ENCODE measurements around the gene CACNA2D2. TPM values are rescaled to one million over a fixed set of nuclear protein-coding genes. Genes with fewer than 3 reads are reported as not detected.

The CACNA2D2 gene
- total RNA-seq, 2 donors from 2014 or later, result 5.6 to 9.1 TPM

DNA sequence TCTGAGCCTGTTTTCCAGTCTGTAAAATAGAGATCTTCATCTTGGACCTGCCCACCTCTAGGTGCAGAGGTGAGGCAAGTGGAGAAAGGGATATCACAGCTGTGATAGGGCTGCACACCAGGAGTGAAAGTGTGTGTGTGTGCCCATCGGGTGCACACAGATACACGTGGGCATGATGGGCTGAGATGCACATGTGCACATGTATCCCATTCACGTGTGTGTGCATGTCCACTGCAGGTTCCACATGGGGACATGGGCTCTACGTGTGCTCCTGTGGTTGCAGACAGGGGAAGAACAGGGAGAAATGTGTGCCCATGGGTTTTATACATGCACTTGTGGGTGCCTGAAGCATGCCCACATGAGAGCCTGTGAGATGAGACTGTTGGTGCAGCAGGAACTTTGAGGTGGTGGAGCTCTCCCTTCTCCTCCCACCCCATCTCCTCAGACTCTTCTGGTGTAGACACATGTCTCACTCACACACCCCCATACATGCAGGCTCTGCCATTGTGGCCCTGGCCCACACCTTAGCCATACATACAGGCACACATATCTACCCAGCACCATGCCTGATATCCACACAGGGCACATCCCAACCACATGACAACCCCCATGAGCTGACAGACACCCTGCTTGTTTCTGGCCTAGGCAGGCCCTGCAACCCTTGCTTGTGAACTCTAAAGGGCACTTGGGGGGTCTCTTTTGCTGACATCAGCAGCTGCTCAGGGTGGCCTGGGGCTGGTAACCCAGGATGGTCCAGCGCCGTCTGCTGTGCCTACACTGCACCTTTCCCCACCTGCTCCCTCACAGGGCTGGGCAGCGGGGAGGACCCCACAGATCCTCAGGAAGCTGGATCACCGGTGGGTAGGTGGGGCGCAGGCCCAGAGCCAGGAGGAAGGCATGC, 86.4 kb downstream of the CACNA2D2 start:
- DNase-seq (ENCODE audit: low spot score), result no peak

DNA sequence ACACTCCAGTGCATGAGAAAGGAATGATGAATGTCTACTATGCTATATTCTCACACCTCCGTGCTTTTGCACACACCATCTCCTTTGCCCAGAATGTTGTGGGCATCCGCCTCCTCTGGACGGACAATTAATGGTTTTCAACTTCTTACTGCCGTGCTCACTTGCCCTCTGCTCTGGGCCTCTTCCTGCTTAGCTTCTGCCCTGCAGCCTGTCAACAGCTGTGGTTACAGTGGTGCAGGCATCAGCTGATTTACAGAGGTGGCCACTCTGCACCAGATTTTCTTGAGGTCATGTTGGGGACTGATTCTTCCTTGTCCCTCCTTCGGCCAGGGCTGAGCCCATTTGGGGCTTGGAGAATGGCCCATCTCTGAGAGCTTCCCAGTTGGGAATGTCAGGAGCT, 87.6 kb downstream of the CACNA2D2 start:
- no peak overlapping the region for H3K4me3 ChIP-seq
- DNase-seq (ENCODE audit: low spot score), result no peak
- WGBS, result 66% methylated on average over 5 of the region's 5 CpGs
- H3K36me3 ChIP-seq, result no peaks in the 10 kb centered on the region
- H3K27ac ChIP-seq, result no peak overlapping the region
- no peaks in the 10 kb centered on the region for H3K27me3 ChIP-seq (replicated peaks; ENCODE audit: insufficient read depth)
- no peaks in the 10 kb centered on the region for H3K4me1 ChIP-seq (replicated peaks)
- TF ChIP-seq POLR2A (IDR thresholded peaks at IDR 0.05), result no peak
- TF ChIP-seq POLR2AphosphoS5 (IDR thresholded peaks at IDR 0.05), result no peak
- TF ChIP-seq, protein P1, sequence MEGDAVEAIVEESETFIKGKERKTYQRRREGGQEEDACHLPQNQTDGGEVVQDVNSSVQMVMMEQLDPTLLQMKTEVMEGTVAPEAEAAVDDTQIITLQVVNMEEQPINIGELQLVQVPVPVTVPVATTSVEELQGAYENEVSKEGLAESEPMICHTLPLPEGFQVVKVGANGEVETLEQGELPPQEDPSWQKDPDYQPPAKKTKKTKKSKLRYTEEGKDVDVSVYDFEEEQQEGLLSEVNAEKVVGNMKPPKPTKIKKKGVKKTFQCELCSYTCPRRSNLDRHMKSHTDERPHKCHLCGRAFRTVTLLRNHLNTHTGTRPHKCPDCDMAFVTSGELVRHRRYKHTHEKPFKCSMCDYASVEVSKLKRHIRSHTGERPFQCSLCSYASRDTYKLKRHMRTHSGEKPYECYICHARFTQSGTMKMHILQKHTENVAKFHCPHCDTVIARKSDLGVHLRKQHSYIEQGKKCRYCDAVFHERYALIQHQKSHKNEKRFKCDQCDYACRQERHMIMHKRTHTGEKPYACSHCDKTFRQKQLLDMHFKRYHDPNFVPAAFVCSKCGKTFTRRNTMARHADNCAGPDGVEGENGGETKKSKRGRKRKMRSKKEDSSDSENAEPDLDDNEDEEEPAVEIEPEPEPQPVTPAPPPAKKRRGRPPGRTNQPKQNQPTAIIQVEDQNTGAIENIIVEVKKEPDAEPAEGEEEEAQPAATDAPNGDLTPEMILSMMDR (IDR thresholded peaks at IDR 0.05), result no peak
- intact Hi-C loops (cut with DNase I), result no loop called here
- H3K9me3 ChIP-seq, result no peaks in the 10 kb centered on the region

More for the DNA sequence above, 86.4 kb downstream of the CACNA2D2 start:
- no peaks in the 10 kb centered on the region for H3K36me3 ChIP-seq
- 91% methylated on average over 9 of the region's 9 CpGs for WGBS
- TF ChIP-seq POLR2A (IDR thresholded peaks at IDR 0.05) (no peak), POLR2AphosphoS5 (IDR thresholded peaks at IDR 0.05) (no peak)
- TF ChIP-seq, protein P1 (IDR thresholded peaks at IDR 0.05), result no peak
- H3K9me3 ChIP-seq, result no peaks in the 10 kb centered on the region
- H3K27me3 ChIP-seq (replicated peaks; ENCODE audit: insufficient read depth), result no peaks in the 10 kb centered on the region
- H3K4me3 ChIP-seq, result no peak overlapping the region
- intact Hi-C loops (cut with DNase I), result no loop called here
- H3K27ac ChIP-seq, result no peak overlapping the region
- no peaks in the 10 kb centered on the region for H3K4me1 ChIP-seq (replicated peaks)

DNA sequence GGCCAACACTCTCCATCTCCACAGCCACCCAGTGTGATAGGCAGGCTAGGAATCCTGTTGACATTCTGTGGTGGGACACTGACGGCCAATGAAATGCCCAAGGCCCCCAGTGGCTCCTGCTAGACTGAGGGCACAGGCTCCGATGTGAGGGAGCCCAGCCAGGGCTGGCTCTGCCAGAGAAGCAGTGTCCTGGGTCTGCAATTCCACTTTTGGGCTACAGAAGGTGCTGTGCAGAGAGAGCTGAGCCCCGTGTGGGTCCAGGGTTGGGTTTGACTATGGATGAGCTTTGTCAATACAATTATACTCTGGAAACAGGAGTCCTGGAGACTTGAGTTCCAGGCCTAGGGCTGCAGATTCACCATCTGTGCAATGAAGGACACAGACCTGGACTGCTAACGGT, 88.4 kb downstream of the CACNA2D2 start:
- Histone ChIP-seq H3K4me3 (no peak overlapping the region), H3K9me3 (no peaks in the 10 kb centered on the region), H3K27me3 (replicated peaks; ENCODE audit: insufficient read depth) (no peaks in the 10 kb centered on the region), H3K36me3 (no peaks in the 10 kb centered on the region), H3K4me1 (replicated peaks) (no peaks in the 10 kb centered on the region), H3K27ac (no peak overlapping the region)
- 84% methylated on average over 4 of the region's 4 CpGs for WGBS
- no peak for DNase-seq (ENCODE audit: low spot score)
- intact Hi-C loops (cut with DNase I), result no loop called here
- no peak for TF ChIP-seq POLR2AphosphoS5 (IDR thresholded peaks at IDR 0.05)
- TF ChIP-seq POLR2A (IDR thresholded peaks at IDR 0.05), result no peak
- TF ChIP-seq, protein P1 (IDR thresholded peaks at IDR 0.05), result no peak

DNA sequence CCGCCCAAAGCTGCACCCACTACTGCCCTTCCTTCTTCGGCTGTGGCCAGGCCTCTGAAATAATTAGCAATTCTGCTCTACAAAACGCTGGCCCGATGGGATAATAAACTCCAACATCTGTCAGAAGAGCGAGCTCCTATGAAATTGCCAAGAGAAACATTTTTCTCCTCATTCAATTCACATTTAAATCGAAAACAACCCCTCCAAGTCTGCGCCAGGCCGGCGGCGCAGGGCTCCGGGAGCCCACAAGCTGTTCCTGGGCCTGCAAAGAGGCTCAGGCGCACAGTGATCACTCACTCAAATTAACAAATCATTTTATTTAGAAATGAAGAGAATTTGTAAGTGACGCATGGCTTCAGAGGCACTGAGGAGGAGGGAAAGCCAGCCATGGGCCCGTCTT, 88.8 kb downstream of the CACNA2D2 start:
- H3K4me3 ChIP-seq, result no peak overlapping the region
- H3K4me1 ChIP-seq (replicated peaks), result no peaks in the 10 kb centered on the region
- H3K27ac ChIP-seq, result no peak overlapping the region
- no peak for DNase-seq (ENCODE audit: low spot score)
- no peak for TF ChIP-seq POLR2A (IDR thresholded peaks at IDR 0.05)
- TF ChIP-seq, protein P1 (IDR thresholded peaks at IDR 0.05), result no peak
- TF ChIP-seq POLR2AphosphoS5 (IDR thresholded peaks at IDR 0.05), result no peak
- no peaks in the 10 kb centered on the region for H3K27me3 ChIP-seq (replicated peaks; ENCODE audit: insufficient read depth)
- 94% methylated on average over 14 of the region's 14 CpGs for WGBS
- H3K36me3 ChIP-seq, result no peaks in the 10 kb centered on the region
- H3K9me3 ChIP-seq, result no peaks in the 10 kb centered on the region
- intact Hi-C loops (cut with DNase I), result no loop called here

Data from prostate gland (tissue), 2 donors.